ENCODE results near the gene KCNAB1.

GRCh38 chr3:156216216-156216615, 95.8 kb downstream of the KCNAB1 start:
- TF ChIP-seq CTCF (IDR thresholded peaks at IDR 0.05) (no peak), POLR2A (IDR thresholded peaks at IDR 0.05) (no peak), POLR2AphosphoS5 (IDR thresholded peaks at IDR 0.05) (no peak)

Data from breast epithelium (tissue), 3 donors.